ENCODE data around the gene AJAP1. TPM values are rescaled to one million over a fixed set of nuclear protein-coding genes. Genes with fewer than 3 reads are reported as not detected.

Gene AJAP1
- total and polyA plus RNA-seq, 9 donors = 1.2 to 20.8 (median 12.5) TPM

- H3K36me3 ChIP-seq = no peaks in the 10 kb centered on the region
- H3K9me3 ChIP-seq = no peaks in the 10 kb centered on the region
- no peak for TF ChIP-seq POLR2A (IDR thresholded peaks at IDR 0.05)
- TF ChIP-seq CTCF (IDR thresholded peaks at IDR 0.05) = no peak
- TF ChIP-seq EP300 (IDR thresholded peaks at IDR 0.05) = no peak
- no peaks in the 10 kb centered on the region for H3K27me3 ChIP-seq
- intact Hi-C loops (cut with DNase I) = no loop called here
- H3K27ac ChIP-seq = no peak overlapping the region
- DNase-seq = no peak
- no peaks in the 10 kb centered on the region for H3K4me1 ChIP-seq (ENCODE audit: insufficient read depth)
- WGBS, 3 donors = 56 to 65% (median 64%) methylated on average over 24 of the region's 24 CpGs
- no peak overlapping the region for H3K4me3 ChIP-seq
These were observed 35.0 kb downstream of the AJAP1 start for GRCh38 chr1:4689271-4689935.

- intact Hi-C loops (cut with DNase I) = no loop called here
- Histone ChIP-seq H3K36me3 (no peaks in the 10 kb centered on the region), H3K27ac (no peak overlapping the region), H3K27me3 (no peaks in the 10 kb centered on the region), H3K4me1 (ENCODE audit: insufficient read depth) (no peaks in the 10 kb centered on the region), H3K4me3 (no peak overlapping the region), H3K9me3 (no peaks in the 10 kb centered on the region)
- no peak for DNase-seq
- WGBS, 3 donors = 89 to 94% (median 90%) methylated on average over 17 to 19 of the region's 19 CpGs
- TF ChIP-seq EP300 (IDR thresholded peaks at IDR 0.05) = no peak
- no peak for TF ChIP-seq POLR2A (IDR thresholded peaks at IDR 0.05)
- TF ChIP-seq CTCF (IDR thresholded peaks at IDR 0.05) = no peak
These were observed 35.7 kb downstream of the AJAP1 start for GRCh38 chr1:4689941-4690635.

- intact Hi-C loops (cut with DNase I) = no loop called here
- H3K4me1 ChIP-seq (ENCODE audit: insufficient read depth) = no peaks in the 10 kb centered on the region
- DNase-seq = no peak
- H3K27me3 ChIP-seq = no peaks in the 10 kb centered on the region
- no peaks in the 10 kb centered on the region for H3K9me3 ChIP-seq
- TF ChIP-seq CTCF (IDR thresholded peaks at IDR 0.05) = no peak
- TF ChIP-seq POLR2A (IDR thresholded peaks at IDR 0.05) = no peak
- no peak for TF ChIP-seq EP300 (IDR thresholded peaks at IDR 0.05)
- no peak overlapping the region for H3K4me3 ChIP-seq
- H3K27ac ChIP-seq = no peak overlapping the region
- 89 to 93% (median 92%) methylated on average over 18 to 19 of the region's 19 CpGs for WGBS, 3 donors
- no peaks in the 10 kb centered on the region for H3K36me3 ChIP-seq
These were observed 36.7 kb downstream of the AJAP1 start for GRCh38 chr1:4690951-4691675.

- intact Hi-C loops (cut with DNase I) = no loop called here
- whole genome bisulfite sequencing, 3 donors = 87 to 91% (median 89%) methylated on average over 26 of the region's 26 CpGs
- no peak for DNase-seq
- Histone ChIP-seq H3K27ac (no peak overlapping the region), H3K27me3 (no peaks in the 10 kb centered on the region), H3K4me3 (no peak overlapping the region), H3K36me3 (no peaks in the 10 kb centered on the region), H3K4me1 (ENCODE audit: insufficient read depth) (no peaks in the 10 kb centered on the region), H3K9me3 (no peaks in the 10 kb centered on the region)
- TF ChIP-seq CTCF (IDR thresholded peaks at IDR 0.05) = no peak
- no peak for TF ChIP-seq POLR2A (IDR thresholded peaks at IDR 0.05)
- TF ChIP-seq EP300 (IDR thresholded peaks at IDR 0.05) = no peak
These were observed 37.5 kb downstream of the AJAP1 start for GRCh38 chr1:4691766-4692405.

All from ovary (tissue), 9 donors.